HK-2 (cell line): ENCODE measurements around the gene FRMD4A.
"Not testable (repeated sequence)": the region's sequence is repeated elsewhere in the genome, so short reads cannot be mapped to it uniquely, and the experiment has no call there.

Source experiments
- DNase-seq: peaks from one replicate; pipeline ENCODE4 v3.0.0-alpha.2; 2018; ENCODE audit not compliant: unreplicated experiment

The FRMD4A gene

GRCh38 chr10:13788711-13789447 lies 541.8 kb downstream of the FRMD4A start:
- peak; percentile 12 for DNase-seq

GRCh38 chr10:13788320-13788600 lies 542.5 kb downstream of the FRMD4A start:
- no peak for DNase-seq

DNA sequence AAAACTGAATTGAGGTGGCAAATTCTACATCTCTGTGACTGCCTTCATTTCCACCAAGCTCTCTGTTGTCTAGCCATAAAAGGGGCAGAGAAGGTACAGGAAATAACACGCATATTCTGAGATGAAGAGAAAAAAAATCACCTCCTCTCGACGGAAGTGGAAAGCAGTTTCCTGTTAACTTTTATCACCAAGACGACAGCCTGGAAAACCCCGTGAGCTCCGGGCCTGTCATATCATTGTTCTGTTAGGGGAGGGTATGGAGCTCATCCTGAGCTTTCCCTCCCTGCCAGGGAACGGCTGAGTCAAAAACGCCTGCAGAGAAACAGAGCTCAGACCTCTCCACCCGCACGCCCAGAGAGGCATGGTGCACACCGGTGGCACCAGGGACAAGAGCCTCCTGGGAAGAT lies 543.7 kb downstream of the FRMD4A start:
- peak; percentile 64 for DNase-seq

DNA sequence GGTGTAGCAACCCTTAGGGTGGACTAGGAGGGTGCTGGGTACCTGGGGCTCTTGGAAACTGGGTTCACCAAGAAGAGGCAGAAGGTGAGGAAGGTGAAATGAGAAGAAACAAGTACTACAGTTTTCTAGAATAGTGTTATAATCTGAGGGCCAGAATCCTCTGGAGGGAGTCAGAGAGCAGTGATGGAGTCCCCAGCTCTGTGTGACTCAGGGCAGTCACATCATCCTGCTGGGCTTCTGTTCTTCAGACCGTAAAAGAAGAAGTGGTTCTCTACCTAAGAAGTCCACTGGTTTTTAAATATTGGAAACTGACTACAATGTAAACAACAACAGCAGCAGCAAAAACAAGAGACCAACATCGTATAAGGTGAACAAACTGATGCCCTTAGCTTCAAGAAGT lies 546.7 kb downstream of the FRMD4A start:
- DNase-seq, result peak; percentile 18

GRCh38 chr10:13779748-13780147 lies 551.0 kb downstream of the FRMD4A start:
- no peak for DNase-seq

GRCh38 chr10:13778693-13778960 lies 552.1 kb downstream of the FRMD4A start:
- DNase-seq, result not testable (repeated sequence)

GRCh38 chr10:13776861-13777311 lies 553.8 kb downstream of the FRMD4A start:
- DNase-seq, result peak; percentile 22

DNA sequence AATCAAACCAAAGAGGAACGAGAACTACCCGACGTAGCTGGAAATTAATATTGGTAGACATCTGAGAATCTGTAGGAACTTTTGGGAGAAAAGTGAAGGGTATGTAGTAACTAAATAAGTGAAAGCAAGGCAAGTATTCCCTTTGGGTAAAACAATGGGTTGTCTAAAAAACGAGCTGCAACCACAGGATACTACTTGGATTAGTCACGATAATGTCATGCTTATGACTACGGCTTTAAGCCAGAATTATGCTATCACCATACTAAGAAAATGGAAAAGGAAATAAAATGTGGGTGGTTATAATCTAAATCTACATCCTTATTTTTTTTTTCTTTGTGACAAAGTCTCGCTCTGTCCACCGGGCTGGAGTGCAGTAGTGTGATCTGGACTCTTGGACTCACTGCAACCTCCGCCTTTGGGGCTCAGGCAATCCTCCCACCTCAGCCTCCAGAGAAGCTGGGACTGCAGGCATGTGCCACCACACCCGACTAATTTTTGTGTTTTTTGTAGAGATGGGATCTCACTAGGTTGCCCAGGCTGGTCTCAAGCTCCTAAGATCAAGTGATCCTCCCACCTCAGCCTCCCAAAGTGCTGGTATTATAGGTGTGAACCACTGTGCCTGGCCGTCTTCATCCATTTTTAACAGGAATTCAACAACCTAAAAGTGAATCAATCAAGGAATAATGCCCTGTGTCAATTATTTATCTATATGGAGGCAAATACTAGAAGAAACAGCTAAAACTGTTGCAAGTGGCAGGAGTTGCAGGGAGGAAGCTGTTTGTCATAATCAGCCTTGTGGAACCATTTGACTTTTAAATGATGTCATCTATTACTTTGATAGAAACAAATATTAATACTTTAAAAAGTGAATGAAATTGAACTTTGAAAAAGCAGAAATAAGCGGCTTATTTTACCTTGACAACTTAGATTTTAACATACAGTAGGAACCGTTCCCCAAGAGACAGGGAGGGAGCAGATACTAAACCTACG lies 554.6 kb downstream of the FRMD4A start:
- no peak for DNase-seq

- no peak for DNase-seq
Observed at GRCh38 chr10:13774303-13774893, 556.3 kb downstream of the FRMD4A start.

GRCh38 chr10:13773496-13774170 lies 557.1 kb downstream of the FRMD4A start:
- DNase-seq, result no peak

GRCh38 chr10:13773043-13773442 lies 557.7 kb downstream of the FRMD4A start:
- DNase-seq, result no peak

GRCh38 chr10:13771992-13772391 lies 558.7 kb downstream of the FRMD4A start:
- DNase-seq, result no peak

DNA sequence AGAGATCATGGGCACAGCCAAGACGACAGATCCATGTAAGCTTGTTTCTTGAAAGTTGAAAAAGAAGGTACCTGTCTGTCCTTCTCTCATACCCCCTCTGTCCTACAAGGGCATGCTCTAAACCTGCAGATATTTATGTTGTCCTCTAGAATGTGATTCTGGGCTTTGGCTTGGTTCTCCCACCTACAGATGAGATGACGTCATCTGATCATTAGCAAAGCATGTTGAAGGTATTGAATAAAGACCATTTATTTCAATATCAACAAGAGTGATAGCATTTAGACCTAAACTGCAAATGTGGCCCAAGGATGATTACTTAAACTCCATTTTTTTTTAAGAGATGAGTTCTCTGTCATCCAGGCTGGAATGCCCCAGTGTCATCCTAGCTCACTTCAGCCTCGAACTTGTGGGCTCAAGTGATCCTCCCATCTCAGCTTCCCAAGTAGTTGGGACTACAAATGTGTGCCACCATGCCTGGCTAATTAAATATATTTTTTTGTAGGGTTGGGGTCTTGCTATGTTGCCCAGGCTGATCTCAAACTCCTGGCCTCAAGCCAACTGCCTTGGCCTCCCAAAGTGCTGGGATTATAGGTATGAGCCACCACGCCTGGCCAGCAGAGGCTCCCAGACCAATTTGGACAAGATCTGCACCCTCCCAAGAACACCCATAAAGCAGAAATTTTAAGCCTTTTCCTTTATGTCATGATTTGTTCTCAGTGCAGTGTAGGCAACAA lies 559.8 kb downstream of the FRMD4A start:
- no peak for DNase-seq

DNA sequence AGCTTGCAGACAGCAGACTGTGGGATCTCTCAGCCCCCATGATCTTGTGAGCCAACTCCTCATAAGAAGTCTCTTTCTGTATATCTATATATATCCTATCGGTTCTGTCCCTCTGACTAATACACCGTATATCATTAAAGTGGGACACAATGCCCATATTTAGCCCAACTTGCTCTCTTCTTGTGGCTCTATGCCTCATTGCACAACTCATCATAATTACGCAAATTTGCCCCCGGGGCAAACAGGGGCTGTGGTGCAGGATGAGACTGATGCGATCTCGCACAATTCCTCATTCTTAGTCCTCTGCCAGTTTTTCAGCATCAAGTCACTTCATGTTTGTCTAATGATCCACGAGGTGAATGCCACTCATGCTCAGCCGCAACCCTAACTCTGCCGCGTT lies 560.8 kb downstream of the FRMD4A start:
- no peak for DNase-seq

- no peak for DNase-seq
Observed at GRCh38 chr10:13767676-13768178, 563.0 kb downstream of the FRMD4A start.

GRCh38 chr10:13767148-13767547 lies 563.6 kb downstream of the FRMD4A start:
- not testable (repeated sequence) for DNase-seq

DNA sequence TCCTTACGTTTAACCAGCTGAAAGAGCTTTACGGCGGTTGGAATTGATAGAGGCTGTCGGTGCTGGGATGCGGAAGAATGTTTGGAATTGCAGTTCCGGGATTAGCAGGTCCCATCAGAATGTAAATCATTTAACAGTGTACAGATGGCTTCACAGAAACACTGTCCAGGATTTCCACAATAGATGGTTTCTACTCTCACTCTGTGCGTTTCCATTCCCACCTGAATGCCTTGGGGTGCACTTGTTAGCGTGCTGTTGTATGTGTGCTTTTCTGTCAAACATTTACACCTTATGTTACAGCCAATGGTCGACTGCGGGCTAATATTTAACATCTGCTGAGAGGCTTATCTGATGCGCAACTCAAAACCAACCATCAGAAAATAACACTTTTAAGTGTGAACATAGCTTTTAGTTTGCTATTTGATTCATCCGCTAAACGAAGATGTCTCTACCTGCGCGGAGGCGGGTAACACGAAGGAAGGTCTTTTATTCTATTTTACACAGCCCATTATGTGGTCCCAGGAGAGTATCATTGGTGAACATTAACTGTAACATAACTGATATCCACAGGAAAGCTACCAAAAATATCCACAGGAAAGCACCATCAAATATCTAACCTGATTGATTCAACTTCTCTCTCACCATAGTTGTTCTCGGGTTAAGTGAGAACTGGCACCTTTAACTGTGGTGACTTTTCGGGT lies 564.9 kb downstream of the FRMD4A start:
- DNase-seq, result peak; percentile 42

DNA sequence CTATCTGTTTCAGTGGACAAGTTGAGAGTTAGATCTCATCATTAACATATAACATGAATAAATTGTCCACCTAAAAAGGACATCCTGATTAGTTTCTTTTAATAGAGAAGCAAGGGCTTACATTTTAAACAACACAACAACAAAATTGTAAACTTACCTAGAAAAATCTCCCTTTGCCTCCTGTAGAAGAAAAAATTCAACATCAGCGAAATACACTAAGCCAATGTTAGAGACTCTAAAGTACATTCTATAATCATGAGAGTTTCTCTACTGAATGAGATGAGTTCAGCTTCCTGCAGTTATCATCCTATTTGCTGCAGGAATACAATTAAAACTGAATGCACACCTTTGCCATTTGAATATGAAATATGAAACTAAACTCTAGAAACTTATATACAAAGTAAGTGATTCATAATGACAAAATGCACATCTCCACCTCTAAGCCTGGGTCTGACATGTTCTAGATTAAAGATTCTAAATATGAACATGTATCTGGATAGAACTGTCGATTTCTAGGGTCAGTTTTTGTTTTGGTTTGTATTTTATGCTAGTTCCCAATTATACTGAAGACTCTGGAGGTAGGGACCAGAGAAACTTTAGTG lies 569.1 kb downstream of the FRMD4A start:
- no peak for DNase-seq

DNA sequence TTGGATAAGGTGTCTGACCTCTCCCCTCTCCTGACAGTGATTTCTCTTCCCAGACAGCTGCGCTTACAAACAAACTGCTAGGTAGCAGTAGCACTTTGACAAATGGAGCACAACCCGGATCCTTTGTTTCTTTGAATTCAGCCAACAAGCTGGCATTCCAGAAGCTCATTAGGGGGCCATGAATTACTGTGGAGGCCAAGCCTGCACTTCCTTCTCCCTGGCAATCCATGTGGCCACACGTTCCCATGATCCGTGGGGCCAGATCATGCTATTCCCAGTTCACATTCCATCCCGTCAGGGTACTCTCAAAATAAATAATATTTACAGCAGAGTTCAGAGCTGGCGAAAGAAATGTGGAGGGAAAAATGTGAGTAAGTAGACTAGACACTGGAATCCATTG lies 571.6 kb downstream of the FRMD4A start:
- no peak for DNase-seq

DNA sequence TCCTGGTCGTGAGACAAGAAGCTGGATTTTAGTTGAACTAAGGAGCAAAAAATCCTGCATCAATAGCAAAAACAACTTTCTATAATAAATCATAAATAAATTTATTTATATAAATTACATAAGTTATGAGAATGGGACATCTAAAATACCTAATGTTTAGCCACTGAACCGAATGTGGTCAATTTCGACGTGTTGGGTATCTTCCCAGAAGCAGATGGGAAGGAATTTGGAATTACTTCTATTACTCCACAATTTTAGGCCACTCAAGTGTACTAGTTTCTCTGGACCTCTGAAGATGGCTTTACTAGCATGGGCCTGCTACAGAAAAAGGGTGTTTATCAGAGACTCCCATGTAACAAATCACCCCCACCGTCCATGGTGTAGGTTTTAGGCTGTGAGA lies 572.0 kb downstream of the FRMD4A start:
- DNase-seq, result no peak
